Superior temporal gyrus (tissue), 1 donor: ENCODE results near the gene PADI2.

Experiments
- DNase-seq: peaks from one replicate; pipeline ENCODE4 v3.0.0-alpha.2; 2016; ENCODE audit errors: extremely low spot score

The PADI2 gene

DNA sequence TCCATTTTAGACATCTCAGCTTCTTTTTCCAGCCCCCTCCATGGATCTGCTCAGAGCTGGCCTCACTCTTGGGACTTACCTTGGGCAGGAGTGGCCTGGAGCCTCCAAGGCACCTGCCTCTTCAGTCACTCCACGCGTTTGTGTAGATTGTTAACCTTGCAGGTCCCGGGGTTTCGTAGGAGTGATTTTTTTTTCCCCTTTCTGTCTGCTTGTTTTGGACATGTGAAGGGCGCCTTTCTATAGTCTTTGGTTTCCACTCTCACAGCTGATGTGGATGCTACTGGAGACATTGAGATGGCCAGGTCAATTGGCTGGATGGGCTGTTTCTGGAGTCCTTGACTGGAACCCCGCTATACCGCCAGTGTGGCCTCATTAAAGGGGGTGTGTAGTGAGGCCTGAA lies 63.5 kb downstream of the PADI2 start:
- DNase-seq: no peak

DNA sequence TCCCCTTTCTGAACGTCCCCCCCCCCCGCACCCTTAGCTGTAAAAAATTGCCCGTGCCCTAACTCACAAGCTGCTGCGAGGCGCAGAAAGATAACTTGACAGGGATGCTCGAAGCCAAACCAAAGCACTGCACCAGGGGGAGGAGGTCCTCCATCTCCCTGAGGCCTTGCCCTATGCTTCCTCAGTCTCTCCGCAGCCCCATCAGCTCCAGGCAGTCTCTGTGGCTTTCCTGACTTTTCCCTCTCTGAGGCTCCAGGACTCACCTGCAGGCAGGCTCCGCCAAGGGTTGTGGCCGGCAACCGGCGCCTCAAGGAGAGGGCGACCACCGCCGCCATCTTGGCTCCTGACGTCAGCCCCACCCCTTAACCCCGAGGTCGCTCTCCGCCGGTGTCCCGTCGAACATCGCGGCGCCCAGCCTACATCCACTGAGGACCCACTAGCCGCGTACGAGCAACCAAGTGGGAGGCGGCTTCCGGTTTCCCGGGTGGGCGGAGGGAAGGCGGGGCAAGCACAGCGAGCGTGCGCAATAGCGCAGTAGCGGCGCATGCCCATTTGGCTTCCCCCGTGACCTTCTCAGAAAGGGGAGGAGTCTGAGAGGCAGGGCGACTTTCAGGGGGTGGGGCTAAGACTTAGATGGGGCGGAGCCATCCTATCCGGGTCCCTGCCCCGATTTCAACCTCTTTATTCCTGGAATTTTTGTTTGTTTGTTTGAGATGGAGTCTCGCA lies 65.4 kb downstream of the PADI2 start, which contains the start of gene SDHB:
Gene SDHB, minus strand, starts transcription at position 348 of the 726 bp plus-strand sequence. Its CDS starts 13 bp downstream, at position 335.
- DNase-seq: peak; percentile 99

- DNase-seq: no peak
Observed at GRCh38 chr1:17053086-17053684, 66.1 kb downstream of the PADI2 start.

- DNase-seq: no peak
Observed at GRCh38 chr1:17052641-17053040, 66.6 kb downstream of the PADI2 start.

DNA sequence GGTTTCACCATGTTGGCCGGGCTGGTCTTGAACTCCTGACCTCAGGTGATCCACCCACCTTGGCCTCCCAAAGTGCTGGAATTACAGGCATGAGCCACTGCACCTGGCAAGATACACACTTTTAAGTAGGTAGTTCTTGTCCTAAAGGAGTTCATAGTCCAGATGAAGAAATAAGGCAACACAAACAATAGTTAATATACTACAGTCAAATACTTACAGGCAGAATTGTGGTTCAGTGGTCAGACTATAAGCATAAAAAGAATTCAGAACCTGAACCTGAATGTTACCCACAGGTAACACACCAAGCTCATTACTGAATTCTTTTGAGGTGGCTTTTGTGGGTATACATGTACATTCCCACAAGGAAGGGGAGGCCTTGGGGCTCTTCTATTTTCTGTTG lies 67.2 kb downstream of the PADI2 start:
- no peak for DNase-seq

- no peak for DNase-seq
Observed at GRCh38 chr1:17047924-17048323, 71.3 kb downstream of the PADI2 start.

GRCh38 chr1:17046334-17046657 lies 73.0 kb downstream of the PADI2 start:
- no peak for DNase-seq

- peak; percentile 86 for DNase-seq
Observed at GRCh38 chr1:17045634-17046333, 73.5 kb downstream of the PADI2 start.

GRCh38 chr1:17045150-17045549 lies 74.1 kb downstream of the PADI2 start:
- DNase-seq: no peak

DNA sequence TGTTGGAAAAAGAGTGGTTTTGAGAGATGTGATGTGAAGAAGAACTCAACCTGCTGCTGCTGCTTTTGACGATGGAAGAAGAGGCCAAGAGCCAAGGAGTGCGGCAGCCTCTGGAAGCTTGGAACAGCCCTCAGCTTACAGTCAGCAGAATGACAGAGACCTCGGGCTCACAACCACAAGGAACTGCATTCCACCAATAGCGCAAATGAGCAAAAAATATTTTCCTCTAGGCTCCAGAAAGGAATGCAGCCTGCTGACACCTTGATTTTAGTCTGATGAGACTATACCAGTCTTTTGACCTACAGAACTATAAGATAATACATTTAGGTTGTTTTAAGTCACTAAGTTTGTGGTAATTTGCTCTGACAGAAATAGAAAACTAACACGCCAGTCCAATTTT lies 75.6 kb downstream of the PADI2 start:
- DNase-seq: no peak

DNA sequence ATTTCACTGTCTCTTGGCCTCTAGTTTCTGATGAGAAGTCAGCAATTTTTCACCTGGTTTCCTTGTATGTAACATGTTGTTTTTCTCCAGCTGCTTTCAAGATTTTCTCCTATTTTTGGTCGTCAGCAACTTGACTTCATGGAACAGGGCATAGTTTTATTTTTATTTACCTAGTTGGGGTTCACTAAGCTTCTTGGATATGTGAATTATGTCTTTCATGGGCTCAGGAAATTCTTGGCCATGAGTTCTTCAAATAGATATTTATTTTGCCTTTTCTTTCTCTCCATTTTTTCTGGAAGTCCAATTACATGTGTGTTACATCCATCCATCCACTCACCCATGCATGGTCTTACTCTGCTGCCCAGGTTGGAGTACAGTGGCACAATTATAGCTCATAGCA lies 79.1 kb downstream of the PADI2 start:
- no peak for DNase-seq

GRCh38 chr1:17039522-17039921 lies 79.7 kb downstream of the PADI2 start:
- DNase-seq: no peak

GRCh38 chr1:17033481-17033880 lies 85.8 kb downstream of the PADI2 start:
- no peak for DNase-seq

DNA sequence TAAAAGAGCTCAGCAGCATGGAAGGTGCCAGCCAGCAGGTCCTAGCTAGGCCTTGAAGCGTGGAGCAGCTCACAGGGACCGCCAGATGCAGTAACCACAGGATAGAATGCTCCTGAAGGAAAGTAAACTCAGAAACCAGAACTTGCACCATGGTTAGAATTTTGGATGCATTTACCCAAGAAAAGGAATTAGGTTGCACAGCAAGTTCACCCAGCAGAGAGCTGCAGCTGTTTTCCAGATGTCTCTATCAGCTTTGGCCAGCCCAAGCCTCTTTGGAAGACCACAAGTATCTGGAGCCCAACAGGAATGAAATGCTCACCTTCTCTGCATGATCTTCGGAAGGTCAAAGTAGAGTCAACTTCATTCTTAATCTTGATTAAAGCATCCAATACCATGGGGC lies 86.5 kb downstream of the PADI2 start:
- DNase-seq: no peak

GRCh38 chr1:17031436-17031835 lies 87.8 kb downstream of the PADI2 start:
- no peak for DNase-seq

- no peak for DNase-seq
Observed at GRCh38 chr1:17030206-17030605, 89.0 kb downstream of the PADI2 start.

GRCh38 chr1:17028662-17029188 lies 90.5 kb downstream of the PADI2 start:
- DNase-seq: no peak

DNA sequence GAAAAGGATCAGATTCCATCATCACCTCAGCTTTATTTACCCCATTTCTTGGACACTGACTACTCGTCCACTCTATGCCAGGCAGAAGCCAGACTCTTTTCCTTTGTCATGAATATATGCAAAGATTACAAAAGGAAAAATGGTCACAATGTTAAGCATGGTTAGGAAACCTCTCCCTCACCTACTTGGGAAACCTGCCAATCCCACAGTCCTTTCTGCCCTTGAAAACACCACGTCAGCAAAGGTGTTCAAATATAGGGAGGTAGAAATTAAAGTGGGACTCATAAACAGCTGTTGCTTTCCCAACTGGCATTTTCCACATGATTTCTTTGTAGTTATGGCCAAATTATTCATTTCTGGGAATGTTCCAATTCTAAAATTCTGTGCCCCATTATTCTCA lies 91.4 kb downstream of the PADI2 start:
- no peak for DNase-seq

DNA sequence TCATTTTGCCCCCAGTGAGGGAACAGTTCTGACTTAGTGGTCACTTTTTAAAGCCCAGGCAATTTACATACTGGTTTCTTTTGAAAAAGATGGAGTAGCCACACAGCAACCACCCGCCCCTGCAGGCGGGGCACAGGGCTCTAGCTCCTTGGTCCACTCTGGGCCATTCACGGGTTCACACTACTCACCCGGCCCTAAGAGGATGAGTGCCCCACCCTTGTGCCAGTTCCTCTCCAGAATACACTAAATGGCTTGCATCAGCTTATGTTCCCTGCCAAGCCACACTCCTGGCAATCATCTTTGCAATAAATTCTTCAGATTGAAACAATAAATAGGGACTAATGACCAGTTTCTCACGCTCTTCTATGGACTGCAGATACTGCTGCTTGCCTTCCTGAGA lies 91.8 kb downstream of the PADI2 start:
- no peak for DNase-seq

- no peak for DNase-seq
Observed at GRCh38 chr1:17024721-17025120, 94.5 kb downstream of the PADI2 start.

GRCh38 chr1:17023573-17023972 lies 95.7 kb downstream of the PADI2 start:
- DNase-seq: no peak

DNA sequence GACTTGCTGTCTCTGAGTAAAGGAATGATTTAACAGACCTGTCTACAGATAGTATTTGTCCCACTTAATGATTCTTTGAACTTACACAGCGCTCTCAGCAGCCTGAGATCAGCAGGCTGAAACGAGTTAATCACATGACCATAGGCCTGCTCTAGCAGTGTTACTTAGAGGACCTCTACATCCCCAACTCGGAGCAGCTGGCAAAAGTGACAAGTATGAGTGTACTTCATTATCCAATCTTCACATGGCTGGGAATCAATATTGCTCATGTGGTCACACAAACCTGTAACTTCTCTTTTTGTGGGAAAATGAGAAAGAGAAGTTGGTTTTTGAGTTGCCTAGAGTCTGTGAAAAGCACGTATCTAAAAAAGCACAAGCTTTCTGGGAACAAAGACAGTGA lies 96.1 kb downstream of the PADI2 start:
- no peak for DNase-seq

DNA sequence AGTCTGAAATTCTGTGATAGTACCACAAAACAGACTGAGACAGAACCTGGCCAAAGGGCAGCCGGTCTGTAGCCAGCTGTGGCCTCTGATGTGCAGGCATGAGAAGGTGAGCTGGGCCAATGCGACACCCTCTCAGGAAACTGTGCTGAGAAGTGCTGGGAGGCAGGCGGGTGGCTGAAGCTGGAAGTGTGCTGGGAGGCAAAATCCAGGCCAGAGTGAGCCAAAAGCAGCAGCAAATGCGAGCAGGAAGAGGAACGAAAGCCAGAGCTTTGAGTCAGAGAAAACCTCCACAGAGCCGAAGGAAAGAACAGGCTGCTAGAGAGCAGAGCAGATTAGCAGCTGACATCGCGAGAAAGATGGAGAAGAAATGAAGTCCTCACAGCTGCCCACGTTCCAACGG lies 97.4 kb downstream of the PADI2 start:
- DNase-seq: peak; percentile 33
